Measurements from ENCODE around the gene SPATS2L.

Gene SPATS2L

DNA sequence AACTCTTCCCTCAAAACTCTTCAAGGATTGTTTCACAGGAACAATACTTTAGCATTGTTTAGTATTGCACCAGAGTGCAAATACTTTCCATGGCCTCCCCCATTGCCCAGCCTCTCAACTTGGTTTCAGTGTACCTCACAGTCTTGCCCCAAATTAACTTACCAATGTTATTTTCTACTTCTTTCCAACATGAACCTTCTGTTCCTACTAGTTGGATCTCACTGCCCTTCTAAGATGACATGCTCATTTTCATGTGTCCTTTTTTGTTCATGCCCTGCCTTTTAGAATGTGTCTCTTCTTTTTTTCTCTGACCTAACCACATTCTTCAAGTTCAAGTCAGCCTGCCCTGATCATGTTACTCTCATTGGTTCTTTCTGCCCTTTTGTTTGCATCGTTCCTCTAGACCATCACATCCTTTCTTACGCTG lies 4.1 kb downstream of the SPATS2L start:
- TF ChIP-seq, protein P1, sequence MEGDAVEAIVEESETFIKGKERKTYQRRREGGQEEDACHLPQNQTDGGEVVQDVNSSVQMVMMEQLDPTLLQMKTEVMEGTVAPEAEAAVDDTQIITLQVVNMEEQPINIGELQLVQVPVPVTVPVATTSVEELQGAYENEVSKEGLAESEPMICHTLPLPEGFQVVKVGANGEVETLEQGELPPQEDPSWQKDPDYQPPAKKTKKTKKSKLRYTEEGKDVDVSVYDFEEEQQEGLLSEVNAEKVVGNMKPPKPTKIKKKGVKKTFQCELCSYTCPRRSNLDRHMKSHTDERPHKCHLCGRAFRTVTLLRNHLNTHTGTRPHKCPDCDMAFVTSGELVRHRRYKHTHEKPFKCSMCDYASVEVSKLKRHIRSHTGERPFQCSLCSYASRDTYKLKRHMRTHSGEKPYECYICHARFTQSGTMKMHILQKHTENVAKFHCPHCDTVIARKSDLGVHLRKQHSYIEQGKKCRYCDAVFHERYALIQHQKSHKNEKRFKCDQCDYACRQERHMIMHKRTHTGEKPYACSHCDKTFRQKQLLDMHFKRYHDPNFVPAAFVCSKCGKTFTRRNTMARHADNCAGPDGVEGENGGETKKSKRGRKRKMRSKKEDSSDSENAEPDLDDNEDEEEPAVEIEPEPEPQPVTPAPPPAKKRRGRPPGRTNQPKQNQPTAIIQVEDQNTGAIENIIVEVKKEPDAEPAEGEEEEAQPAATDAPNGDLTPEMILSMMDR (IDR thresholded peaks at IDR 0.05; ENCODE audit: low read depth, low read length): no peak
- no peak for DNase-seq
- Histone ChIP-seq H3K9me3 (ENCODE audit: severe bottlenecking) (no peaks in the 10 kb centered on the region), H3K27ac (peak overlapping the region; percentile 85), H3K36me3 (no peaks in the 10 kb centered on the region), H3K4me3 (ENCODE audit: low read depth, low read length) (no peak overlapping the region), H3K27me3 (ENCODE audit: insufficient read depth, low read depth, severe bottlenecking) (no peaks in the 10 kb centered on the region)

DNA sequence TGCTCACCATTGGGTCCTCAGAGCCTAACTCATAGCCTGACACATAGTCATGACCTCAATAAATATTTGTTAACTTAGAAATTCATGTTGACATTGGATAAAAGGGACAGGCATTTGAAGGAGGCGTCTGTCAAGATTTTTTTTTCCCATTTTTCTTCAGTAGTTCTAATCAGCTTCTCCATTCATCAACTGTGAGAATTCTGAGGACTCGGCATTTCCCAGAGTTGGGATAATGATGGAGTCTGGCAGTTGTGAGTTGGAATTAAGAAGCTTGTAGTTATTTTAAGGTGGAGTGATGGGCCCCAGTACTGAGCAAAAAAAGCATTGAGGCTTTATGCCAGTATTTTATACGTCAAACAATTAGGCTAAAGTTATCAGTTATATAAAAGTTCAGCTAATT lies 4.6 kb downstream of the SPATS2L start:
- Histone ChIP-seq H3K36me3 (no peaks in the 10 kb centered on the region), H3K4me3 (ENCODE audit: low read depth, low read length) (peak overlapping the region; percentile 25), H3K27me3 (ENCODE audit: insufficient read depth, low read depth, severe bottlenecking) (no peaks in the 10 kb centered on the region), H3K27ac (peak overlapping the region; percentile 85), H3K9me3 (ENCODE audit: severe bottlenecking) (no peaks in the 10 kb centered on the region)
- TF ChIP-seq, protein P1 (IDR thresholded peaks at IDR 0.05; ENCODE audit: low read depth, low read length): no peak
- no peak for DNase-seq

DNA sequence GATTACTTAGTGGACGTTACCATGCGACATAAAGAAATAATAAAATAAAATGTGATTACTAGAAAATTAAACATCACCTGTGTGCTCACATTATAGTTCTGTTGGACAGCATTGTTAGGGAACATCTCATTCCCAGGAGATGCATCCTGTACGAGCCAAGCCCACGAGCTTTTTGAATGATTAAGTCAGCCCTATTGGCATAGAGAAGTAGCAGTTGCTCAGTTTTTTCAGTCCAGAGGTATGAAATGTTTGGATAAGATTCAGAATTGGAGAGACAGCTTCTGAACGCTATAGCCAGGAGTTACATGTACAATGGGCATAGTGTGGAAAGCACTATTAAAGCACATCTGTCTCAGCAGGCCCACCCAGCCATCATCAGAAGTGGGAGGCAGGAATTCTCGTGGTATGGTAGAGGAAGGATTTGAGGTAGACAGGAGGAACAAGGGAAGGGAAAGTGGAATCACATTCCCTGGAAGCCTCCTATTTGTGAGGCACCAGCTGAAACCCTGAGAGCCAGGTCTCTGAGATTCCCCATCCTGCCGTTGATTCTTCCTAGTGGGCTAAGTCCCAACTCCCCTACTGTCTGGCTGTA lies 8.6 kb downstream of the SPATS2L start:
- Histone ChIP-seq H3K4me3 (ENCODE audit: low read depth, low read length) (no peak overlapping the region), H3K27ac (no peak overlapping the region), H3K27me3 (ENCODE audit: insufficient read depth, low read depth, severe bottlenecking) (no peaks in the 10 kb centered on the region), H3K9me3 (ENCODE audit: severe bottlenecking) (no peaks in the 10 kb centered on the region), H3K36me3 (no peaks in the 10 kb centered on the region)
- no peak for DNase-seq
- TF ChIP-seq, protein P1 (IDR thresholded peaks at IDR 0.05; ENCODE audit: low read depth, low read length): no peak

DNA sequence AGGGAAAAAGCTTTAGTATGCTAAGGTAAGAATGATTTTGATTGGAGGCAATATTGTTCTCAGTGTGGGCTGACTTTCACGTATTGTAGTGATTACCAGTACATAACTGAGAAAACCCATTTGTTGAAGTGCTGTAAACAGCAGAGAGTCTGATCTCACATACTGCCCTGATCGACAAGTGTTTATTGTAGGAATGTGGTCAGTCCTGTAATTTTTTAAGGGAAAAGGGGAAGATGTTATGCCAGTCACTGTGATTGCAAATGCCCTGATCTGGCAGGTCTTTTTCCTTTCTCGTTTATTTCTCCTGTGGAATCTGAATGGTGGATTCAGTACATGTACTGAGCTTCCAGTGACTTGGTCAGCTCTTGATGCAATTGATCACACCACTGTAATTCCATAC lies 11.5 kb downstream of the SPATS2L start:
- Histone ChIP-seq H3K27me3 (ENCODE audit: insufficient read depth, low read depth, severe bottlenecking) (no peaks in the 10 kb centered on the region), H3K27ac (no peak overlapping the region), H3K36me3 (no peaks in the 10 kb centered on the region), H3K9me3 (ENCODE audit: severe bottlenecking) (no peaks in the 10 kb centered on the region), H3K4me3 (ENCODE audit: low read depth, low read length) (no peak overlapping the region)
- TF ChIP-seq, protein P1 (IDR thresholded peaks at IDR 0.05; ENCODE audit: low read depth, low read length): no peak
- DNase-seq: no peak

DNA sequence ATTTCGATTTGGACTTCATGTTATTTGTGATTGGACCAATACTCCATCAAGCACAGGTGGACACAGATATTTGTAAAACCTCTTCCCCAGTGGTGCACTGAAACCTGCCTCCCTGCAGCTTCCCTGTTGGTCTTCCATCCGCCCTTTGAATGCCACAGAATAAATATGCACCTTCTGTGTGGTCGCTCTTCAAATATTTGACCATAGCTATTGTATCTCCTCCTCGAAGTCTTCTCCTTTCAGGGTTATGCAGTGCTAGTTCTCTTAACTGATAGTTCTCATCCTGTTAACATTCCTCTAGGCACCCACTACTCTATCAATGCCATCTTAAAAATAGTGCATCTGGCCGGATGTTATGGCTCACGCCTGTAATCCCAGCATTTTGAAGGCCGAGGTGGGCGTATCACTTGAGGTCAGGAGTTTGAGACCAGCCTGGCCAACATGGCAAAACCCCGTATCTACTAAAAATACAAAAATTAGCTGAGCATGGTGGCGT lies 12.5 kb downstream of the SPATS2L start:
- Histone ChIP-seq H3K27ac (no peak overlapping the region), H3K36me3 (no peaks in the 10 kb centered on the region), H3K4me3 (ENCODE audit: low read depth, low read length) (no peak overlapping the region), H3K27me3 (ENCODE audit: insufficient read depth, low read depth, severe bottlenecking) (no peaks in the 10 kb centered on the region), H3K9me3 (ENCODE audit: severe bottlenecking) (no peaks in the 10 kb centered on the region)
- TF ChIP-seq, protein P1 (IDR thresholded peaks at IDR 0.05; ENCODE audit: low read depth, low read length): no peak
- DNase-seq: no peak

Measured in WERI-Rb-1 (cell line).